ENCODE measurements around the gene ZNF750.

Gene ZNF750

DNA sequence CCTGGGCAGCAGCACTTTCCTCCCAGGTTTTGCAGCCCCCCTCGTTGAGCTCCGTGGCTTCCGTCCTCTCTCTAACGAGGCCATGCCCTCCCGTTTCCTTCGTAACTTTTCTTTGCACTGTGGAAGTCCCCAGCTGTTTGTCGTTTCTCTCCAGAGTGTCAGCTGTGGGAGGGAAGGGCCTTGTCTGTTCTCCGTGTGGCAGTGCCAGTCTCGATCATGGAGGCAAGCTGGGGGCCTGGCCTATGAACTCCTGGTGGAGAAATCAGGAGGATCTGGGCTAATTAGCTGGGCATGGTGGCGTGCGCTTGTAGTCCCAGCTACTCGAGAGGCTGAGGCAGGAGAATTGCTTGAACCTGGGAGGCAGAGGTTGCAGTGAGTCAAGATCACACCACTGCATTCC, 59.6 kb downstream of the ZNF750 start:
- Histone ChIP-seq H3K36me3 (ENCODE audit: control insufficient read depth in 5 of 5, insufficient read depth in 5 of 5, low read length in 5 of 5) (peaks cover 0 to 38% (median 22%) of the 10 kb centered on the region in 5 donors), H3K27me3 (ENCODE audit: control insufficient read depth in 5 of 5, insufficient read depth in 4 of 5, low read length in 5 of 5) (no peaks in the 10 kb centered on the region), H3K4me1 (ENCODE audit: control insufficient read depth in 5 of 5, insufficient read depth in 5 of 5, low read length in 5 of 5) (peaks cover 0 to 21% (median under 1%) of the 10 kb centered on the region in 5 donors), H3K9ac (ENCODE audit: low read length in 5 of 5) (no peak overlapping the region), H3K27ac (ENCODE audit: low read depth, low read length) (no peak overlapping the region), H3K4me3 (ENCODE audit: low read depth in 1 of 5, low read length in 5 of 5) (no peak overlapping the region), H3K9me3 (ENCODE audit: control insufficient read depth in 5 of 5, low read length in 5 of 5) (no peaks in the 10 kb centered on the region)

DNA sequence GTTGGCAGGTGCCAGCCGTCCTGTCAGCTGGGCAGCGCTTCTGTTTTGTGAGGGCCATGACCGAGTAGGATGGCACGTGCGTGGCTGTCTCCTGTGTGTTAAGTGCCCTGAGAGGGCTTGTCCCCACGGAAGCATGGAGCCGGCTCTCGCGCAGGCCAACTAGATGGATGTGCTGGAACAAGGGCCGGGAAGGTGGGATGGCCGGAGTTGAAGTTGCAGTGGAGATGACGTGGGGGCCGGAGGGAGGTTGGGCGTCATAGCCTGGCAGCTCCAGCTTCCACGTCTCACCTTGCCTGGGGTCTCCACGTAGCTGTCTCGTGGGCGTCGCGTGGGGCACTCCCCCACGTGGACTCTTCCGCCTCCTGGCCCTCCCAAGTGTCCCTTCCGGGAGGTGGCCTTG, 60.3 kb downstream of the ZNF750 start:
- Histone ChIP-seq H3K4me1 (ENCODE audit: control insufficient read depth in 5 of 5, insufficient read depth in 5 of 5, low read length in 5 of 5) (peaks cover 0 to 25% (median 7%) of the 10 kb centered on the region in 5 donors), H3K9me3 (ENCODE audit: control insufficient read depth in 5 of 5, low read length in 5 of 5) (no peaks in the 10 kb centered on the region), H3K27me3 (ENCODE audit: control insufficient read depth in 5 of 5, insufficient read depth in 4 of 5, low read length in 5 of 5) (no peaks in the 10 kb centered on the region), H3K9ac (ENCODE audit: low read length in 5 of 5) (no peak overlapping the region), H3K4me3 (ENCODE audit: low read depth in 1 of 5, low read length in 5 of 5) (no peak overlapping the region), H3K27ac (ENCODE audit: low read depth, low read length) (no peak overlapping the region), H3K36me3 (ENCODE audit: control insufficient read depth in 5 of 5, insufficient read depth in 5 of 5, low read length in 5 of 5) (peaks cover 0 to 33% (median 19%) of the 10 kb centered on the region in 5 donors)

Data from subcutaneous abdominal adipose tissue (tissue), 5 donors.